GM12878 (cell line): ENCODE results near the gene EFHC1. TPM values are rescaled to one million over a fixed set of nuclear protein-coding genes. Genes with fewer than 3 reads are reported as not detected.

ENCODE experiments used
- ATAC-seq: fragments of 200-7000 bp; cut with Tn5 transposase; 3 replicates; pipeline ENCODE4 v1.9.1; 2020; ENCODE audit warnings: mild to moderate bottlenecking, moderate library complexity
- BruUV-seq: library from RNA; stranded (reverse); fragments of 400-500 nt; replicated peaks from 2 replicates; lab custom pipeline; 2021; lab: Mats Ljungman, UMichigan
- CTCF ChIA-PET: fragments of 300-600 bp; sonication (Branson Sonifier 250); formaldehyde crosslinking; extraction: SDS; loops from one replicate; lab custom pipeline; 2021; ENCODE audit warnings: inconsistent platforms; lab: Yijun Ruan, JAX
- POLR2A ChIA-PET: fragments of 350-600 bp; formaldehyde crosslinking; extraction: SDS; loops from one replicate; lab custom pipeline; 2021; ENCODE audit warnings: inconsistent platforms; lab: Charles Lee
- RAD21 ChIA-PET: fragments of 300-600 bp; sonication (Branson Sonifier 250); formaldehyde crosslinking; loops from one replicate; lab custom pipeline; 2023; ENCODE audit warnings: antibody characterized with exemption; ENCODE audit not compliant: unreplicated experiment; lab: Charles Lee
- SMC1A ChIA-PET: fragments of 300-600 bp; sonication (Branson Sonifier 250); formaldehyde crosslinking; loops from one replicate; lab custom pipeline; 2023; ENCODE audit not compliant: unreplicated experiment, uncharacterized antibody; lab: Charles Lee
- DNase-seq: peaks from one replicate; pipeline ENCODE4 v3.0.0-alpha.2; 2011; ENCODE audit warnings: low read depth, low spot score
- FAIRE-seq: peaks from 3 replicates; lab custom pipeline; 2011; peaks lifted over from hg19 to GRCh38; lab: Jason Lieb, UNC
- H2AFZ ChIP-seq: 2 replicates; pipeline ENCODE4 v1.6.0; 2011; ENCODE audit warnings: low read depth, low read length, control low read depth; ENCODE audit not compliant: control insufficient read depth
- H3K27ac ChIP-seq: 2 replicates; pipeline ENCODE4 v1.5.1; 2011; ENCODE audit warnings: control low read depth; ENCODE audit not compliant: control insufficient read depth, insufficient read depth
- H3K27me3 ChIP-seq, 2 experiments: replicated peaks in 1 of 2; 2 replicates each; pipeline versions ENCODE4 v1.6.0 to v1.6.1; 2011; ENCODE audit warnings: low read length in 1 of 2; ENCODE audit not compliant: control insufficient read depth in 2 of 2, insufficient read depth in 2 of 2
- H3K36me3 ChIP-seq, 2 experiments: 2 replicates each; pipeline ENCODE4 v1.5.1; 2011; ENCODE audit warnings: low read length in 1 of 2; ENCODE audit not compliant: control insufficient read depth in 2 of 2, insufficient read depth in 2 of 2
- H3K4me1 ChIP-seq: 2 replicates; pipeline ENCODE4 v1.6.1; 2011; ENCODE audit warnings: mild to moderate bottlenecking, low read length, moderate library complexity, mixed read lengths; ENCODE audit not compliant: control insufficient read depth, insufficient read depth
- H3K4me2 ChIP-seq: 2 replicates; pipeline ENCODE4 v1.6.0; 2011; ENCODE audit warnings: control low read depth; ENCODE audit not compliant: control insufficient read depth, insufficient read depth
- H3K4me3 ChIP-seq: fragments of 200-600 bp; sonication (generic); 2 replicates; pipeline ENCODE4 v1.5.1; 2016
- H3K79me2 ChIP-seq: 2 replicates; pipeline ENCODE4 v1.6.0; 2011; ENCODE audit warnings: low read length; ENCODE audit not compliant: control insufficient read depth, insufficient read depth
- H3K9ac ChIP-seq: 2 replicates; pipeline ENCODE4 v1.8.0; 2011; ENCODE audit warnings: low read length, control low read depth, mixed read lengths; ENCODE audit not compliant: control insufficient read depth, insufficient read depth
- H3K9me3 ChIP-seq: replicated peaks from 3 replicates; pipeline ENCODE4 v1.5.1; 2011; ENCODE audit warnings: mild to moderate bottlenecking, low read length; ENCODE audit not compliant: control insufficient read depth, insufficient read depth
- H4K20me1 ChIP-seq: 2 replicates; pipeline ENCODE4 v1.6.0; 2011; ENCODE audit not compliant: control insufficient read depth, insufficient read depth
- CHD4 ChIP-seq: fragments of 200-600 bp; sonication (generic); IDR thresholded peaks from 2 replicates; pipeline ENCODE4 v1.6.1; 2016; ENCODE audit warnings: mild to moderate bottlenecking
- E4F1 ChIP-seq: fragments of 450-650 bp; IDR thresholded peaks from 2 replicates; pipeline ENCODE4 v1.6.1; 2018; ENCODE audit warnings: borderline replicate concordance, mild to moderate bottlenecking; ENCODE audit not compliant: partially characterized antibody
- EED ChIP-seq: sonication (generic); IDR thresholded peaks from 2 replicates; pipeline ENCODE4 v1.6.1; 2016; ENCODE audit warnings: antibody characterized with exemption, low read depth
- FOXK2 ChIP-seq: fragments of 450-650 bp; IDR thresholded peaks from 2 replicates; pipeline ENCODE4 v1.6.1; 2017; ENCODE audit warnings: mild to moderate bottlenecking, moderate library complexity
- HCFC1 ChIP-seq: fragments of 150-350 bp; IDR thresholded peaks from 2 replicates; pipeline ENCODE4 v1.6.1; 2014; ENCODE audit warnings: low read length
- HDAC6 ChIP-seq: fragments of 200-600 bp; sonication (generic); IDR thresholded peaks from one replicate; pipeline ENCODE4 v1.8.0; 2017; ENCODE audit warnings: antibody characterized with exemption; ENCODE audit not compliant: unreplicated experiment
- HDGF ChIP-seq: fragments of 450-650 bp; IDR thresholded peaks from 2 replicates; pipeline ENCODE4 v1.6.1; 2016; ENCODE audit warnings: antibody characterized with exemption
- HSF1 ChIP-seq: fragments of 150-350 bp; IDR thresholded peaks from 2 replicates; pipeline ENCODE4 v1.6.1; 2014; ENCODE audit warnings: mild to moderate bottlenecking, low read depth, low read length
- JUNB ChIP-seq: IDR thresholded peaks from 2 replicates; pipeline ENCODE4 v1.6.1; 2016; ENCODE audit warnings: antibody characterized with exemption, mild to moderate bottlenecking
- MTA2 ChIP-seq: fragments of 450-650 bp; IDR thresholded peaks from 2 replicates; pipeline ENCODE4 v1.6.1; 2016; ENCODE audit warnings: low read depth, mild to moderate bottlenecking, moderate library complexity
- NR2C2 ChIP-seq: IDR thresholded peaks from 2 replicates; pipeline ENCODE4 v1.6.1; 2011; ENCODE audit warnings: borderline replicate concordance, low read depth; ENCODE audit not compliant: control insufficient read depth, insufficient read length
- POLR2A ChIP-seq: IDR thresholded peaks from 2 replicates; pipeline ENCODE4 v1.6.1; 2011; ENCODE audit warnings: low read depth, mild to moderate bottlenecking, low read length
- POLR2AphosphoS5 ChIP-seq: IDR thresholded peaks from 2 replicates; pipeline ENCODE4 v1.6.1; 2011; ENCODE audit warnings: mild to moderate bottlenecking, low read length, inconsistent platforms
- RAD21 ChIP-seq: IDR thresholded peaks from 2 replicates; pipeline ENCODE4 v1.6.1; 2011; ENCODE audit warnings: mild to moderate bottlenecking, low read depth, low read length, moderate library complexity; ENCODE audit not compliant: insufficient read depth
- RBBP5 ChIP-seq: fragments of 200-600 bp; sonication (generic); conservative IDR thresholded peaks from 2 replicates; pipeline ENCODE4 v1.6.1; 2016
- SKIL ChIP-seq: fragments of 450-650 bp; IDR thresholded peaks from 2 replicates; pipeline ENCODE4 v1.6.1; 2017; ENCODE audit warnings: mild to moderate bottlenecking, low read depth, inconsistent platforms; ENCODE audit not compliant: poor library complexity, severe bottlenecking
- SREBF1 ChIP-seq: IDR thresholded peaks from 2 replicates; pipeline ENCODE4 v1.6.1; 2012; ENCODE audit warnings: mild to moderate bottlenecking, low read length
- STAT3 ChIP-seq: IDR thresholded peaks from 2 replicates; pipeline ENCODE4 v1.6.1; 2011; ENCODE audit warnings: low read depth, low read length, improper control_type of control experiment
- TAF1 ChIP-seq: IDR thresholded peaks from 2 replicates; pipeline ENCODE4 v1.6.1; 2011; ENCODE audit warnings: mild to moderate bottlenecking, low read depth, low read length, borderline replicate concordance
- WRNIP1 ChIP-seq: IDR thresholded peaks from 2 replicates; pipeline ENCODE4 v1.6.1; 2011; ENCODE audit warnings: low read depth, low read length, improper control_type of control experiment, borderline replicate concordance
- WGBS: methylation state at CpG from one replicate; pipeline ENCODE4 v1.1.6; 2016; ENCODE audit warnings: low lambda C conversion rate; ENCODE audit not compliant: insufficient replicate concordance, insufficient coverage; ENCODE audit errors: missing lambda C conversion rate; 5-methylcytosine and 5-hydroxymethylcytosine counted together
- in situ Hi-C: fragments of 300-500 bp; cut with MboI; formaldehyde crosslinking; loops from 9 replicates; pipeline ENCODE4 v1.14.3; 2018; ENCODE audit warnings: mixed read lengths
- intact Hi-C: fragments of 100-400 bp; cut with micrococcal nuclease; formaldehyde crosslinking; loops from one replicate; pipeline ENCODE4 v1.14.2; 2022; ENCODE audit not compliant: unreplicated experiment
- polyA plus RNA-seq, 11 experiments: library from polyadenylated mRNA; depleted of rRNA in 4 of 11; unstranded in 6 of 11; stranded (reverse) in 5 of 11; fragments of >200 nt; fragmentation: Nextera tagmentation in 4 of 11; fragmentation: Illumina TruSeq in 1 of 11; extraction: Ambion mirVana in 4 of 11; extraction: Trizol in 1 of 11; gene quantifications; 1 replicate in 1 of 11; 2 replicates in 10 of 11; pipeline versions ENCODE4 v1.2.1 to v1.2.3, GENCODE V29; 2011 to 2016; ENCODE audit warnings: inconsistent platforms in 2 of 11, missing spikeins in 2 of 11, low read depth in 1 of 11
- total RNA-seq, 4 experiments: library from RNA; depleted of rRNA in 3 of 4; stranded (reverse); fragments of >200 nt in 3 of 4; fragmentation: Illumina TruSeq in 1 of 4; extraction: Trizol in 1 of 4; gene quantifications; 2 replicates each; pipeline versions ENCODE4 v1.2.1 to v1.2.3, GENCODE V29; 2013 to 2021

Gene EFHC1
- total and polyA plus RNA-seq, 10 of the 15 experiments (the other 5 are each of a cell fraction or from before 2014, with no cell fraction given): 5.5 to 14.5 (median 8.8) TPM

- DNase-seq: no peak
- POLR2A ChIA-PET: no interaction called here
- H3K4me2 ChIP-seq: no peak overlapping the region
- no peak overlapping the region for H2AFZ ChIP-seq
- no peak for ATAC-seq
- SMC1A ChIA-PET: interaction anchor here (0.7 to 1.7 kb wide), 5 partner anchors 14 to 154 kb away, joined by 3 to 4 read pairs (median 3); partner anchors contain the start of gene MCM3
- CTCF ChIA-PET: interaction anchor here (2.0 kb wide), 1 partner anchor 213 kb away, joined by 7 read pairs; no protein-coding TSS in a partner anchor
- H3K27me3 ChIP-seq: no peaks in the 10 kb centered on the region
- WGBS: 77% methylated on average over 2 of the region's 2 CpGs
- no peaks in the 10 kb centered on the region for H3K36me3 ChIP-seq
- no peak overlapping the region for H3K4me3 ChIP-seq
- H3K27ac ChIP-seq: no peak overlapping the region
- H3K4me1 ChIP-seq: no peaks in the 10 kb centered on the region
- FAIRE-seq: no peak
- H3K9ac ChIP-seq: no peak overlapping the region
- no TSS peak for BruUV-seq
- no peaks in the 10 kb centered on the region for H3K79me2 ChIP-seq
- TF ChIP-seq EED (no peak), HDAC6 (no peak), POLR2AphosphoS5 (no peak), HCFC1 (no peak), JUNB (no peak), SREBF1 (no peak), NR2C2 (no peak), FOXK2 (no peak), POLR2A (no peak), HSF1 (no peak), CHD4 (no peak), RAD21 (no peak), WRNIP1 (no peak), TAF1 (no peak), STAT3 (no peak), MTA2 (no peak), RBBP5 (no peak), E4F1 (no peak), HDGF (no peak), SKIL (no peak)
- in situ Hi-C loops (no loop called here), intact Hi-C loops (no loop called here)
- RAD21 ChIA-PET: interaction anchor here (1.2 kb wide), 2 partner anchors 19 to 55 kb away, joined by 3 read pairs; partner anchors contain the start of gene EFHC1
- H3K9me3 ChIP-seq: no peaks in the 10 kb centered on the region
- H4K20me1 ChIP-seq: no peaks in the 10 kb centered on the region
These were observed 18.8 kb downstream of the EFHC1 start for GRCh38 chr6:52438926-52439325.
